Lower lobe of right lung (tissue), 2 donors: ENCODE measurements around the gene ISM2. TPM values are rescaled to one million over a fixed set of nuclear protein-coding genes. Genes with fewer than 3 reads are reported as not detected.
"Not testable (repeated sequence)": the region's sequence is repeated elsewhere in the genome, so short reads cannot be mapped to it uniquely, and the experiment has no call there.

Experiments used
- ATAC-seq, 2 donors: fragments of 200-7000 bp; cut with Tn5 transposase; one replicate each; pipeline ENCODE4 v1.9.1; 2020 to 2022; ENCODE audit warnings: mild to moderate bottlenecking in 2 of 2, moderate library complexity in 2 of 2
- DNase-seq: peaks from one replicate; pipeline ENCODE4 v3.0.0-alpha.2; 2020
- H3K27ac ChIP-seq: fragments of 200-600 bp; one replicate; pipeline ENCODE4 v1.8.0; 2022
- H3K27me3 ChIP-seq: fragments of 200-600 bp; one replicate; pipeline ENCODE4 v1.8.0; 2022; ENCODE audit warnings: low read depth
- H3K36me3 ChIP-seq: fragments of 200-600 bp; one replicate; pipeline ENCODE4 v1.8.0; 2022; ENCODE audit warnings: mild to moderate bottlenecking
- H3K4me1 ChIP-seq: fragments of 200-600 bp; one replicate; pipeline ENCODE4 v1.8.0; 2022
- H3K4me3 ChIP-seq: fragments of 200-600 bp; one replicate; pipeline ENCODE4 v1.8.0; 2022; ENCODE audit warnings: mild to moderate bottlenecking
- H3K9me3 ChIP-seq: fragments of 200-600 bp; one replicate; pipeline ENCODE4 v1.8.0; 2022
- CTCF ChIP-seq: fragments of 200-600 bp; IDR thresholded peaks from one replicate; pipeline ENCODE4 v1.8.0; 2022; ENCODE audit warnings: antibody characterized with exemption, mild to moderate bottlenecking
- intact Hi-C: fragments of 100-400 bp; cut with DNase I; formaldehyde crosslinking; loops from one replicate; pipeline ENCODE4 v1.11.0; 2022
- total RNA-seq: library from RNA; stranded (reverse); fragmentation: NEBNext Ultra II Directional; extraction: Animal tissue kit (Norgen Biotek cat#: 25700); gene quantifications from one replicate; pipeline ENCODE4 v1.2.1, GENCODE V29; 2021
- donor health status: DM: no; HTN: yes; CAD: no; lungs with severe emphysema.

ISM2 gene
- total RNA-seq, 1 donor from 2014 or later, result not detected

DNA sequence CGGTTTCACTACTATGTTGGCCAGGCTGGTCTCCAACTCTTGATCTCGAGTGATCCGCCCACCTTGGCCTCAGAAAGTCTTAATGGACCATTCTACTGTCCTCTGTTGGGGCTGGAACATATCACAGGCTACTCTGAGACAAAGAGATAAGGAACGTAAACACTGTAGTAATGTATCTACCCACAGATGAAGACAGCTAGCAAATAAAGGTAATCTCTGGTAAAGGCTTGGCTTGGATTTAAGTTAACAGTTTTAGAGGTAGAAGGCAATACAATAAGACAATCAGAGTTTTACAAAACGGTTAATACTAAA lies 44.6 kb upstream of the ISM2 start:
- no peaks in the 10 kb centered on the region for H3K9me3 ChIP-seq
- no peak for DNase-seq
- H3K27ac ChIP-seq, result peak overlapping the region; percentile 44
- peaks cover 34% of the 10 kb centered on the region for H3K36me3 ChIP-seq
- H3K4me1 ChIP-seq, result peaks cover 11% of the 10 kb centered on the region
- no peak for TF ChIP-seq CTCF
- no peak for ATAC-seq
- H3K4me3 ChIP-seq, result no peak overlapping the region
- intact Hi-C loops, result no loop called here
- no peaks in the 10 kb centered on the region for H3K27me3 ChIP-seq

GRCh38 chr14:77542421-77543239 lies 44.0 kb upstream of the ISM2 start:
- Histone ChIP-seq H3K27ac (peak overlapping the region; percentile 44), H3K9me3 (no peaks in the 10 kb centered on the region), H3K4me3 (no peak overlapping the region), H3K36me3 (peaks cover 30% of the 10 kb centered on the region), H3K27me3 (no peaks in the 10 kb centered on the region), H3K4me1 (peaks cover 11% of the 10 kb centered on the region)
- TF ChIP-seq CTCF, result no peak
- no peak for DNase-seq
- ATAC-seq, result no peak
- intact Hi-C loops, result no loop called here

DNA sequence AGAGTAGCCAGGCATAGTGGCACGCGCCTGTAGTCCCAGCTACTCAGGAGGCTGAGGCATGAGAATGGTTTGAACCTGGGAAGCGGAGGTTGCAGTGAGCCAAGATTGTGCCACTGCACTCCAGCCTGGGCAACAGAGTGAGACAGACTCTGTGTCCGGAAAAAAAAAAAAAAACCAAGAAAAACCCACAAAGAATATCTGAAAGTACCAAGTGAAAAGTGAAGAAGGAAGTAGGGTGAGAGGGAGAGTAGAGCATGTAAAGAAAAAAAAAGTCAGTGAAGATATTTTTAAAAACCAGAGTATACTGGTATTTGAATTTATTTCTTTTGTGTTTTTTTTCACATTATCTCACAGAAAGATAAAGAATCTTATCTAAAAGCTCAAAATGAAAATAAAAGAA lies 43.3 kb upstream of the ISM2 start:
- no peaks in the 10 kb centered on the region for H3K27me3 ChIP-seq
- ATAC-seq (no peak), DNase-seq (no peak)
- no peaks in the 10 kb centered on the region for H3K9me3 ChIP-seq
- H3K4me3 ChIP-seq, result no peak overlapping the region
- H3K4me1 ChIP-seq, result peaks cover 11% of the 10 kb centered on the region
- H3K27ac ChIP-seq, result no peak overlapping the region
- intact Hi-C loops, result no loop called here
- peaks cover 23% of the 10 kb centered on the region for H3K36me3 ChIP-seq
- no peak for TF ChIP-seq CTCF

DNA sequence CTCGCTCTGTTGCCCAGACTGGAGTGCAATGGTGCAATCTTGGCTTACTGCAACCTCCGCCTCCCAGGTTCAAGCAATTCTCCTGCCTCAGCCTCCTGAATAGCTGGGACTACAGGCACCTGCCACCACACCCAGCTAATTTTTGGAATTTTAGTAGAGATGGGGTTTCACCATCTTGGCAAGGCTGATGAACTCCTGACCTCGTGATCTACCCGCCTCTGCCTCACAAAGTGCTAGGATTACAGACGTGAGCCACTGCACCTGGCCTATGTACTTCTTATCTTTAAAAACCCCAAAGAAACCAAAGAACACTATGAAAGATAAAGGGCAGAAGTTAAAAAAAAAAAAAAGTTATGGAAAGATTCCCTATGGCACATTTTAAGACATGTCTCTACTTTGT lies 38.3 kb upstream of the ISM2 start:
- H3K27ac ChIP-seq, DNase-seq, H3K36me3 ChIP-seq, H3K9me3 ChIP-seq, H3K4me3 ChIP-seq, ATAC-seq, H3K27me3 ChIP-seq, H3K4me1 ChIP-seq, intact Hi-C loops: not testable (repeated sequence)

- Histone ChIP-seq H3K27me3 (no peaks in the 10 kb centered on the region), H3K27ac (no peak overlapping the region), H3K36me3 (peaks cover 10% of the 10 kb centered on the region), H3K4me1 (no peaks in the 10 kb centered on the region), H3K4me3 (no peak overlapping the region), H3K9me3 (no peaks in the 10 kb centered on the region)
- TF ChIP-seq CTCF, result no peak
- DNase-seq (no peak), ATAC-seq (no peak)
- intact Hi-C loops, result no loop called here
Measured at GRCh38 chr14:77531071-77531470, 32.5 kb upstream of the ISM2 start.

GRCh38 chr14:77529963-77530362 lies 31.3 kb upstream of the ISM2 start:
- intact Hi-C loops, result no loop called here
- no peak for TF ChIP-seq CTCF
- Histone ChIP-seq H3K27ac (no peak overlapping the region), H3K4me1 (no peaks in the 10 kb centered on the region), H3K36me3 (peaks cover 10% of the 10 kb centered on the region), H3K27me3 (no peaks in the 10 kb centered on the region), H3K9me3 (no peaks in the 10 kb centered on the region), H3K4me3 (no peak overlapping the region)
- no peak for ATAC-seq
- no peak for DNase-seq
